GM12874 (cell line): ENCODE results near the gene HMX1.

ENCODE experiments used
- TF ChIP-seq, protein P1 (sequence below): IDR thresholded peaks from 2 replicates; pipeline ENCODE4 v1.5.1; 2011; ENCODE audit warnings: low read depth, mild to moderate bottlenecking, control low read depth, low read length, moderate library complexity; ENCODE audit not compliant: insufficient read depth

HMX1 gene

DNA sequence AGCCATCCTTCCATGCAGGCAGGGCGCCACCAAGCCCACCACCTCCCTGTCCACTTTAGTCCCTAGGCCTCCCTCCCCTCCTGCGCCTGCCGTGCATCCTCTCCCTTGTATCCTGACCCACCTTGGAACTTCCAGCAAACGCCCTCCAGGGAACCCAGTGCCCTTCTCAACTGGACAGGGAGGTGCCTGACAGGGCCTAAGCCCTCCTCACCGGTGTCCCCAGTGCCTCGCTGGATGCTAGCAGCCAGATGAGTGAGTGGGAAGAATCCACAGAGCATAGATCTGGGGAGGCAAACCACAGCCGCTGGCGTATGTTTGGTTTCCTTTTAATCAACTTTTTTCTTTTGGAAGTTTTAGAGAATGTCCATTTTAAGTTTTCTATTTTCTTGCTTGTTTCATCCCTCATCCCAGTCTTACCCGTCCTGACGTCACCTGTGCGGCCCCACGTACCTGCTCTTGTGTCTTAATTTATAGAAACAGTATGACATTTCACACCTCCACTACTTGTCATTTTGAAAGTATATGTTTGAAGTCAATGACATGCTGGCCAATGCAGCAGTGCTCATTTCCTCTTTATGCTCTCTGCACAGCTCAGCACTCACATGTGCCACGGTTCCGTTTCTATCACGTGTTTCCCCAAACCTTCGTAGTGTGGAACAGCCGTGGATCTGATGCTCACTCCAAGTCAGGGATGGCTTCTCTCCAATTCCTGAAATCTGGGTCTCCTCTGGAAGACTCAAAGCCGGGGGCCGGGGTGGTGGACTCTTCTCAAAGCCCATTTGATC lies 3.4 kb upstream of the HMX1 start:
- TF ChIP-seq, protein P1, sequence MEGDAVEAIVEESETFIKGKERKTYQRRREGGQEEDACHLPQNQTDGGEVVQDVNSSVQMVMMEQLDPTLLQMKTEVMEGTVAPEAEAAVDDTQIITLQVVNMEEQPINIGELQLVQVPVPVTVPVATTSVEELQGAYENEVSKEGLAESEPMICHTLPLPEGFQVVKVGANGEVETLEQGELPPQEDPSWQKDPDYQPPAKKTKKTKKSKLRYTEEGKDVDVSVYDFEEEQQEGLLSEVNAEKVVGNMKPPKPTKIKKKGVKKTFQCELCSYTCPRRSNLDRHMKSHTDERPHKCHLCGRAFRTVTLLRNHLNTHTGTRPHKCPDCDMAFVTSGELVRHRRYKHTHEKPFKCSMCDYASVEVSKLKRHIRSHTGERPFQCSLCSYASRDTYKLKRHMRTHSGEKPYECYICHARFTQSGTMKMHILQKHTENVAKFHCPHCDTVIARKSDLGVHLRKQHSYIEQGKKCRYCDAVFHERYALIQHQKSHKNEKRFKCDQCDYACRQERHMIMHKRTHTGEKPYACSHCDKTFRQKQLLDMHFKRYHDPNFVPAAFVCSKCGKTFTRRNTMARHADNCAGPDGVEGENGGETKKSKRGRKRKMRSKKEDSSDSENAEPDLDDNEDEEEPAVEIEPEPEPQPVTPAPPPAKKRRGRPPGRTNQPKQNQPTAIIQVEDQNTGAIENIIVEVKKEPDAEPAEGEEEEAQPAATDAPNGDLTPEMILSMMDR = no peak

DNA sequence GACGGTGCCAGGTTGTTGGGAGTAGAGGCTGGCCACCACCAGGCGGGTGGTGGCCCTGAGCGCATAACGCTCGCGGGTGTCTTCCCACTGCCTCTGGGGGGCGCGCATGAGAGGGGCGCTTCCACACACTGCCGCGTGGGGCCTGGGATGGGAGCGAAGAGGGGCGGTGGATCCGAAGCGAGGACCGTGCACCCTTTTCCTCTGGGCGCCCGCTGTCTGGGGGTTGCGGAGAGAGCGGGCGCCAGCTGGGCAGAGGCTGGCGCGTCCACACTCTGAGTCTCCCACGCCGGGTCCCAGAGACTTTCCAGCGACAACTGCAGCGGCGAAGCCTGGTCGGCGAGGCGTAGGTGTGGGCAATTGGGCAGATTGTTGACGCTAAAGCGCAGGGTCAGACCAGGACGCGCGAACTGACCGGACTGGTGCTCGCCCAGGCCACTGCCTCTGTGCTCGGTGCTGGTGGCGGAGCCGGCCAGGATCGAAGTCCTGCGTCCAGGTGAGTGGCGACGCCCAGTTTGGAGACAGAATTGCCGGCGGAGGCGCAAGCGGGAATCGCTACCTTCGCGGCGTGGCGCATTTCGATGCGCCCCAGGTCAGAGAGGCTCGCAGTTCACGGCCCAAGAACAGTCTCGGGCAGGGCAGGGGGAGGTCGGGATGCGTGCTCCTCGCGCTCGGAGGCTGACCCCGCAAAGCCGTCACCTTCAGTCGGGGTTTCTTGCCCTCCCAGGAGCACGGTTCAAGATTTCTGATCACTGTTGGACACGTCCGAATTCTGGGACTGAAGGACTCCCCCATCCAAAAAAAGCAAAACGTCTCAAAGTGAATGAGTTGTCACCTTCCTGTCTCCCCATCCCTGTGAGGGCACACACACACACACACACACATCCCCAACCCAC lies 2.6 kb upstream of the HMX1 start:
- TF ChIP-seq, protein P1 = no peak

DNA sequence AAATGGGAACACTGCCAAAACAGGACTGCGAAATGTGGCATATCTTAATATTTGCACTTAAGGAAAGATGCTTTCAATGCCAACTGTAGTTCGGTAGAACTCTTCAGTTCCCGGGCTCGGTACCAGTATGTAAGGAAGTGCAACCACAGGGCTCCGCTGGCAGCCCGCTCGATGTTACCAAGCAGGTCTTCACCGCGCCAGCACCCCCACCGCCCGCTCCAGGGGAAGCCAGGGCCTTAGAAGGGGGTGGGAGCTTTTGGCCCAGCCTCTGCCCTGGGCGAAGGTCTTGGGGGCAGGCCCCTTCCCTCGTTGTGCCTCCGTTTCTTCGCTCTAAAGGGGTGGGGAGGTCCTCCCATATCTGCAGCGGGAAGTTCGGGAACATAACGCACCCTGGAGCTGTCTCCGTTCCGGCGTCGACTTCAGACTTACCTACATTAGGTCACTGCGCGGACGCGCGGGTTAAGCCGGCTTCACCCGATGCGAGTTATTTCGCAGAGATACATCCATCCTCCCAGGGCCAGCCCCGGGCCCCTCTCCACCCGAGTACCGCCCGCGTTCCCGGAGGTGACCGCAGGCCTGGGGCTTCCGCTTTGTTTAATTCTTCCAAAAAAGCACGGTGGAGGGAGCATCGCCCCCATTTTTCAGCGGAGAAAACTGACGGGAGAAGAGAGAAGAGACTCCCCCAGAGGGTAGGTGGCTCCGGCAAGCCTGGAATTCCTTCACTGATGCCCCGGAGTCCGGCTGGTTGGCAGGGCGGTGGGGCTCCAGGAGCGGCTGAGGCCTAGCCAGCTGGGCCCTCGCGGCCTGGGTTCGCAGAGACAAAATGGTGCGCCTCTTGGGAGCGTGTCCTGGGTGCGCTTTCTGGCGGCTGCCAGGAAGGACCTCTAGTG lies 1.0 kb upstream of the HMX1 start:
- TF ChIP-seq, protein P1 = no peak

DNA sequence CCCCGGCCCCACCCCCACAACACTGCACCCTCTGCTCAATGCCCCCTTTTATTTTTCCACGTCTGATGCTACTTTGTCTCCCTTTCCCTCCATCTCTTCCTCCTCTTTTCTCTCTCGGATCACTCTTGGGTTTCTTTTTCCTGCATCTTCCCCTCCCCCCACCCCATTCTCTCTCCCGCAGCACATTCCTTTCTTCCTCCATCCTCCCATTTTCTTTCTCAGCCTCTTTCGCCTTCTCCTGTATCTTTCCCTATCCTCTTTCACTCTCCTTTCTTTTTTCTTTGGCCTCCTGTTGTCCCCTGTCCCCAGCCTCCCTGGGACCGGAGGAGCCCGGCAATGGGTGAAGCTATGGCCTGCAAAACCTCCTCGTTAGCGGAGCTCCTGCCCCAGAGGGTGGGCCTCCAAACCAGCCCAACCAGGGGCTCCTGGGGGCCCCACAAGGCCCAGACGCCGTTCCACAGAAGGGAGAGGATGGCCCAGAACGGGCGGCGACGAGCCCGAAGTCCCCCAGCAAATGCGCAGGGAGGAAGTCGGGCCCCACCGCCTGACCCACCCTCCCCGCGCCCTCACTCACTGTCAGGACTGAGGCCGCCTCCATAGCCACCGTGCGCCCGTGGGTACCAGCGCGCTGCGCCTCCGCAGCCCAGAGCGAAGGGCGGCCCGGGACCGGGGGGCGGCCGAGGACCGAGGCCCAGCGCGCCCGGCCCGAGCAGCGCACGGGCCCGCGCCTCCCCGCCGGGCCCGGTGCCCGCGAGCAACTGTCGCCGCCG lies 807 bp downstream of the HMX1 start:
- TF ChIP-seq, protein P1 = no peak

DNA sequence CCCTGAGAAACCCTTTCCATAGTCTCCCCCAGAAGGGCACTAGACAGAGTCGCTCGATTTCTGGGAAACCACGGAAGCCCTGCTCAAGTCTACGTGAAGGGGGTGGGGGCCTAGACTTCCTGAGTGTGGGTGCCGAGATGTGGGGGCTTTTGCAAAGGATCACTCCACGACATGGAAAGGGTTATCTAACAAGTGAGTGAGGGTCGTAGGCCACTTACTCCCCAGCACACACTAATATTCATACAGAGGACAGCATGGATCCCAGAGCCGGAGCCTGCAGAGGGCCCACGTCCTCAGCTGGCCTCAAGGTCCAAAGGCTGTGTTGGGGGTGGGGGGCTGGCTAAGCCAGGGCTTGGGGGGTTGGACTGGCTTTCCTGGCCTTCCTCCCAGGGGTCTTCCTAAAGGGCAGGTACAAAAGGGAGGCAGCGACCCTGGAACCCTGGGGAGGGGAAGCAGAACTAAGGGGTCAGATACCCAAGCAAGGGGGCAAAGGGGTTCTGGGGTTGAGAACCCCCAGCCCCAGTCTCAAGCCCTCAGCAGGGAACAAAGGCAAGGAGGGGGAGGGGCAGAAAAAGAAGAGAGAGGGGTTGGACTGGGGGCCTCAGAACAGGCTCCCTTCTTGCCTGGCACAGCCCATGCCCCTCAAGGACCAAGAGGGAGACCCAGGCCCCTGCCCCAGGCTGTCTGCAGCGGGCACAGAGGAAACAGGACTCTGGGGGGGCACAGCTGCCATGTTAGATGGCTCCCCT lies 1.6 kb downstream of the HMX1 start:
- TF ChIP-seq, protein P1 = no peak

DNA sequence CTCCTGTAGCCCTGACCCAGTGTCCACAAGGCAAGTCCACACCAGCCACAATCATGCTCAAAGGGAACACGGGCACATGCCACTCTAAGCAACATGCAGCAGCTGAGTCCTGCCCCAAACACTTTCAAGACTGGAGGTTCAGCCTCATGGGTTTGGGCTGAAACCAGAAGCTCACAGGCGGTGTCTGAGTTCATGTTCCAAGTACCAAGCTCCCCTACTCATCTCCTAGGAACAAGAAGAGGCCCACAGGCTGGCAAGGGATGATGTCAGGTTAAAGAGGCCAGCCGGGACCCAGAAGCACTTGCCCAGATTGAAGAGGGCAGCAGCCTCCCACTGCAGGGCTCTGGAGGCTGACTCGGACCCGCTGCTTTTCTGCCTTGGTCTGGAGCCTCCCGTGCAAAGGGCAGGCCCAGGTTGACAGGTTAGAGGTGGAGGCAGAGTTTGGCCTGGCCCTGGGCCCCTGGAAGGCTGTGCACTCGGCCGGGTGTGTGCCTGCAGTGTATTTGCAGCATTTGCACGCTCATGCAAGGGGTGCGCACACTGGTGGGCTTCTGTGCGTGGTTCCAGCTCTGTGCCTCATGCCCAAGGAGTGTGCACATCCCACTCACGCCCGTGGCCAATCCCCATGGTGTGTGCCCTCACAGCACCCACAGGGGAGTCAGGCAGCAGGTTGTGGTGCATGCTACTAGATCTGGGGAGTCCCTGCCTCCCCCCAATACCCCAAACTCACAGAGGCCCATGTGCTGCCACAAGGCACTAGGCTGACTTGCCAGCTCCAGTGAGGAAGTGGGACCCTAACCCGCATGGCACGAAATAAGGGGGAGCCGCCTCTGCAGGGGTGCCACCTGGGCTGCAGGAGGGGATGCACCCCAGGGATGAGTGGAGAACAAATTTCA lies 2.4 kb downstream of the HMX1 start:
- TF ChIP-seq, protein P1 = no peak
